PC-9 (cell line): ENCODE measurements around the gene DDO. TPM values are rescaled to one million over a fixed set of nuclear protein-coding genes. Genes with fewer than 3 reads are reported as not detected.

Experiments
- BruUV-seq: library from RNA; stranded (reverse); fragments of 400-500 nt; replicated peaks from 2 replicates; lab custom pipeline; 2021; lab: Mats Ljungman, UMichigan
- CTCF ChIA-PET: fragments of 300-600 bp; sonication (Branson Sonifier 250); formaldehyde crosslinking; loops from one replicate; lab custom pipeline; 2022; ENCODE audit warnings: antibody characterized with exemption; lab: Charles Lee
- POLR2A ChIA-PET: fragments of 300-600 bp; sonication (Branson Sonifier 250); formaldehyde crosslinking; loops from one replicate; lab custom pipeline; 2022; ENCODE audit warnings: antibody characterized with exemption; ENCODE audit not compliant: unreplicated experiment; lab: Charles Lee
- DNase-seq, 2 experiments: peaks; one replicate each; pipeline versions ENCODE4 v3.0.0 to v3.0.0-alpha.2; 2015 to 2022; ENCODE audit warnings: mixed read lengths in 1 of 2
- H2AFZ ChIP-seq: fragments of 200-600 bp; sonication (generic); 2 replicates; pipeline ENCODE4 v1.8.1; 2017; ENCODE audit warnings: antibody characterized with exemption
- H3F3A ChIP-seq: fragments of 200-600 bp; sonication (generic); 2 replicates; pipeline ENCODE4 v1.8.1; 2017; ENCODE audit warnings: antibody characterized with exemption, mild to moderate bottlenecking, low read depth; ENCODE audit not compliant: insufficient read depth
- H3K27ac ChIP-seq: fragments of 200-600 bp; sonication (generic); 2 replicates; pipeline ENCODE4 v1.6.1; 2016; ENCODE audit warnings: mixed run types
- H3K27me3 ChIP-seq: fragments of 200-600 bp; sonication (generic); 2 replicates; pipeline ENCODE4 v1.6.1; 2016; ENCODE audit warnings: low read depth, mixed run types; ENCODE audit not compliant: insufficient read depth
- H3K36me3 ChIP-seq: fragments of 200-600 bp; sonication (generic); 2 replicates; pipeline ENCODE4 v1.6.1; 2016; ENCODE audit warnings: low read depth, mixed run types
- H3K4me1 ChIP-seq: fragments of 200-600 bp; sonication (generic); replicated peaks from 2 replicates; pipeline ENCODE4 v1.6.1; 2016; ENCODE audit warnings: mixed run types; ENCODE audit not compliant: insufficient read depth
- H3K4me2 ChIP-seq: fragments of 200-600 bp; sonication (generic); 2 replicates; pipeline ENCODE4 v1.6.1; 2017; ENCODE audit warnings: mixed run types
- H3K4me3 ChIP-seq: fragments of 200-600 bp; sonication (generic); 2 replicates; pipeline ENCODE4 v1.6.1; 2016; ENCODE audit warnings: mixed run types
- H3K79me2 ChIP-seq: fragments of 200-600 bp; sonication (generic); 2 replicates; pipeline ENCODE4 v1.6.1; 2017; ENCODE audit warnings: low read depth, mixed run types
- H3K9me2 ChIP-seq: fragments of 200-600 bp; sonication (generic); 2 replicates; pipeline ENCODE4 v1.8.1; 2017; ENCODE audit warnings: mild to moderate bottlenecking; ENCODE audit not compliant: insufficient read depth
- H3K9me3 ChIP-seq: fragments of 200-600 bp; sonication (generic); 2 replicates; pipeline ENCODE4 v1.8.1; 2016; ENCODE audit warnings: low read depth; ENCODE audit not compliant: insufficient read depth
- H4K20me1 ChIP-seq: fragments of 200-600 bp; sonication (generic); 2 replicates; pipeline ENCODE4 v1.8.1; 2017; ENCODE audit not compliant: insufficient read depth
- CTCF ChIP-seq: fragments of 200-600 bp; sonication (generic); conservative IDR thresholded peaks from 2 replicates; pipeline ENCODE4 v1.6.1; 2017; ENCODE audit warnings: mixed run types, antibody characterized with exemption, mild to moderate bottlenecking, moderate library complexity
- EZH2 ChIP-seq: fragments of 200-600 bp; sonication (generic); IDR thresholded peaks from 2 replicates; pipeline ENCODE4 v1.8.0; 2017; ENCODE audit warnings: antibody characterized with exemption, low read depth
- intact Hi-C: fragments of 100-400 bp; cut with micrococcal nuclease; formaldehyde crosslinking; loops from one replicate; pipeline ENCODE4 v1.10.0; 2022; ENCODE audit not compliant: unreplicated experiment
- total RNA-seq: library from RNA; stranded (reverse); gene quantifications from 2 replicates; pipeline ENCODE4 v1.2.3, GENCODE V29; 2021

The DDO gene
- total RNA-seq, 1 experiment from 2014 or later: 3.6 TPM

GRCh38 chr6:110357664-110358552 lies 57.5 kb downstream of the DDO start, which contains the start of gene METTL24:
Gene METTL24, minus strand, starts transcription at chr6:110358349. Its CDS starts 77 bp downstream, at chr6:110358272.
- H2AFZ ChIP-seq: no peak within 1 kb of the TSS
- H3K9me3 ChIP-seq: no peaks in the 10 kb centered on the region
- ChIA-PET CTCF (no interaction called here), POLR2A (no interaction called here)
- no peaks in the 10 kb centered on the region for H3K9me2 ChIP-seq
- no peaks in the 10 kb centered on the region for H4K20me1 ChIP-seq
- peaks cover 23% of the 10 kb centered on the region for H3K27me3 ChIP-seq
- no peak for DNase-seq
- no peak within 1 kb of the TSS for H3K4me2 ChIP-seq
- no peaks in the 10 kb centered on the region for H3F3A ChIP-seq
- H3K4me1 ChIP-seq: no peaks in the 10 kb centered on the region
- no peak within 1 kb of the TSS for H3K27ac ChIP-seq
- no peaks in the 10 kb centered on the region for H3K36me3 ChIP-seq
- BruUV-seq: no TSS peak
- no peaks in the 10 kb centered on the region for H3K79me2 ChIP-seq
- intact Hi-C loops: no loop called here
- TF ChIP-seq CTCF (no peak), EZH2 (no peak)
- no peak within 1 kb of the TSS for H3K4me3 ChIP-seq

- intact Hi-C loops: no loop called here
Observed at GRCh38 chr6:110357298-110357663, 58.1 kb downstream of the DDO start.

GRCh38 chr6:110356778-110357177 lies 58.6 kb downstream of the DDO start:
- Histone ChIP-seq H3K4me3 (no peak overlapping the region), H3F3A (no peaks in the 10 kb centered on the region), H2AFZ (no peak overlapping the region), H3K9me2 (no peaks in the 10 kb centered on the region), H4K20me1 (no peaks in the 10 kb centered on the region), H3K27me3 (peaks cover 14% of the 10 kb centered on the region; the same call in 1 of the 2 replicates), H3K4me2 (no peak overlapping the region), H3K36me3 (no peaks in the 10 kb centered on the region), H3K27ac (no peak overlapping the region), H3K9me3 (no peaks in the 10 kb centered on the region), H3K79me2 (no peaks in the 10 kb centered on the region), H3K4me1 (no peaks in the 10 kb centered on the region)
- TF ChIP-seq CTCF (no peak), EZH2 (no peak)
- no TSS peak for BruUV-seq
- POLR2A ChIA-PET: no interaction called here
- DNase-seq: no peak
- intact Hi-C loops: no loop called here
- CTCF ChIA-PET: no interaction called here

More at GRCh38 chr6:110357298-110357663, 58.1 kb downstream of the DDO start:
- TF ChIP-seq EZH2: no peak
- TF ChIP-seq CTCF: no peak
- CTCF ChIA-PET: no interaction called here
- BruUV-seq: no TSS peak
- no peaks in the 10 kb centered on the region for H3F3A ChIP-seq
- no peaks in the 10 kb centered on the region for H4K20me1 ChIP-seq
- H3K4me1 ChIP-seq: no peaks in the 10 kb centered on the region
- H3K9me2 ChIP-seq: no peaks in the 10 kb centered on the region
- no peak overlapping the region for H3K27ac ChIP-seq
- H3K4me3 ChIP-seq: no peak overlapping the region
- POLR2A ChIA-PET: no interaction called here
- DNase-seq: no peak
- no peak overlapping the region for H2AFZ ChIP-seq
- no peaks in the 10 kb centered on the region for H3K79me2 ChIP-seq
- no peaks in the 10 kb centered on the region for H3K36me3 ChIP-seq
- no peaks in the 10 kb centered on the region for H3K9me3 ChIP-seq
- peaks cover 17% of the 10 kb centered on the region for H3K27me3 ChIP-seq
- H3K4me2 ChIP-seq: no peak overlapping the region
